BLaER1 treated with 17β-estradiol and CSF1 and Interleukin-3, amounts not matched to agents 10 nM and 100 nM (cell line): ENCODE measurements around the gene TCF4.
A peak's percentile ranks its signal among the peaks of the same experiment; 100 is the strongest.

Experiments
- H3K27ac ChIP-seq, 11 experiments: shearing (Covaris generic); formaldehyde crosslinking; 2 replicates each; pipeline ENCODE4 v1.8.1; 2022
- H3K27me3 ChIP-seq, 11 experiments: shearing (Covaris generic); formaldehyde crosslinking; 2 replicates each; pipeline ENCODE4 v1.8.1; 2022
- H3K36me3 ChIP-seq, 11 experiments: shearing (Covaris generic); formaldehyde crosslinking; 2 replicates each; pipeline ENCODE4 v1.8.1; 2022
- H3K4me1 ChIP-seq, 10 experiments: shearing (Covaris generic); formaldehyde crosslinking; 2 replicates each; pipeline ENCODE4 v1.8.1; 2022
- H3K4me2 ChIP-seq, 11 experiments: shearing (Covaris generic); formaldehyde crosslinking; 2 replicates each; pipeline ENCODE4 v1.8.1; 2022
- H3K4me3 ChIP-seq, 10 experiments: shearing (Covaris generic); formaldehyde crosslinking; 2 replicates each; pipeline ENCODE4 v1.8.1; 2022
- H3K9ac ChIP-seq, 11 experiments: shearing (Covaris generic); formaldehyde crosslinking; 2 replicates each; pipeline ENCODE4 v1.8.1; 2022
- H3K9me3 ChIP-seq, 11 experiments: shearing (Covaris generic); formaldehyde crosslinking; replicated peaks in 1 of 11; 2 replicates each; pipeline ENCODE4 v1.8.1; 2022
- H4K20me1 ChIP-seq, 11 experiments: shearing (Covaris generic); formaldehyde crosslinking; 2 replicates each; pipeline ENCODE4 v1.8.1; 2022
- Cebpa-rat ChIP-seq, 11 experiments: shearing (Covaris generic); IDR thresholded peaks; 2 replicates each; pipeline ENCODE4 v1.8.1; 2022

The TCF4 gene

GRCh38 chr18:55588111-55588869, at the start of gene TCF4:
TSS of gene TCF4 (minus strand) at chr18:55588192. CDS start at chr18:55587116, 1,076 bp downstream.
- Histone ChIP-seq H3K4me1 (peaks cover 13 to 44% (median 29%) of the 10 kb centered on the region in 10 experiments), H3K36me3 (peaks cover 0 to 27% (median 7%) of the 10 kb centered on the region in 11 experiments; a peak in 8 of 22 replicates), H3K27ac (peak within 1 kb of the TSS; percentile 85 to 96 (median 90)), H3K27me3 (no peaks in the 10 kb centered on the region), H3K4me2 (peak within 1 kb of the TSS; percentile 81 to 97 (median 93); a peak in 21 of 22 replicates), H4K20me1 (peaks cover 0 to 20% (median 0%) of the 10 kb centered on the region in 11 experiments; a peak in 5 of 22 replicates), H3K9ac (peak within 1 kb of the TSS; percentile 90 to 97 (median 95)), H3K9me3 (peaks cover 0 to 6% (median 0%) of the 10 kb centered on the region in 11 experiments; a peak in 1 of 22 replicates), H3K4me3 (peak within 1 kb of the TSS; percentile 61 to 86 (median 76))
- TF ChIP-seq Cebpa-rat (IDR thresholded peaks at IDR 0.05), result no peak

- H3K36me3 ChIP-seq, result no peaks in the 10 kb centered on the region
- H4K20me1 ChIP-seq, result no peaks in the 10 kb centered on the region
- H3K27me3 ChIP-seq, result no peaks in the 10 kb centered on the region
- no peak overlapping the region for H3K4me2 ChIP-seq
- TF ChIP-seq Cebpa-rat (IDR thresholded peaks at IDR 0.05), result no peak
- H3K27ac ChIP-seq, result no peak overlapping the region
- H3K4me3 ChIP-seq, result no peak overlapping the region
- peaks cover 18 to 42% (median 29%) of the 10 kb centered on the region in 11 experiments for H3K9me3 ChIP-seq
- peaks cover 0 to 30% (median 13%) of the 10 kb centered on the region in 10 experiments; a peak in 13 of 20 replicates for H3K4me1 ChIP-seq
- no peak overlapping the region for H3K9ac ChIP-seq
Observed at GRCh38 chr18:55637204-55637603, 49.2 kb upstream of the TCF4 start.

DNA sequence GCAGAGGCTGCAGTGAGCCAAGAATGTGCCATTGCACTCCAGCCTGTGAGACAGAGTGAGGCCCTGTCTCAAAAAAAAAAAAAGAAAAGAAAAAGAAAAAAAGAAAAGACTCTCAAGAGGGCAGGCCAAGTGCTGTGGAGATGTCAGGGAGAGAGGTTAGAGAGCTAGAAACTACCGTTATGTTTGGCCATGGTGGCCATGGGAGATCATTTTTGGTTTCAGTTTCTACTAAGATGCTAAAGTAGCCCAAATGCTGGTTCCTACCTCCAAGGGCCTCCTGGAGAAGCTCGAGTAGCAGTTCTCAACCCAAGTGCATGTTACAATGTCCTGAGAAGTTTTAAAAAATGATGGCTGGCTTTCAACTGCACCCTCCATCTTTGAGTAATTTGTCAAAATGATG, 47.4 kb upstream of the TCF4 start:
- H3K4me2 ChIP-seq, result peak overlapping the region in 6 of 11 experiments; percentile 13 to 54 (median 46); a peak in 10 of 22 replicates
- H3K4me3 ChIP-seq, result no peak overlapping the region
- no peaks in the 10 kb centered on the region for H3K36me3 ChIP-seq
- H3K9me3 ChIP-seq, result peaks cover 2 to 35% (median 12%) of the 10 kb centered on the region in 11 experiments; a peak in 13 of 22 replicates
- H3K27ac ChIP-seq, result peak overlapping the region in 5 of 11 experiments; percentile 4 to 55 (median 19); a peak in 7 of 22 replicates
- no peaks in the 10 kb centered on the region for H4K20me1 ChIP-seq
- no peak for TF ChIP-seq Cebpa-rat (IDR thresholded peaks at IDR 0.05)
- H3K4me1 ChIP-seq, result peaks cover 0 to 30% (median 13%) of the 10 kb centered on the region in 10 experiments; a peak in 13 of 20 replicates
- no peaks in the 10 kb centered on the region for H3K27me3 ChIP-seq
- no peak overlapping the region for H3K9ac ChIP-seq

- peak overlapping the region in 3 of 11 experiments; percentile 15 to 55 (median 35); a peak in 6 of 22 replicates for H3K27ac ChIP-seq
- H3K4me1 ChIP-seq, result peaks cover 0 to 30% (median 13%) of the 10 kb centered on the region in 10 experiments; a peak in 13 of 20 replicates
- TF ChIP-seq Cebpa-rat (IDR thresholded peaks at IDR 0.05), result peak in 2 of 11 experiments; percentile 14 to 33; a peak in 1 of 22 replicates
- H3K9ac ChIP-seq, result no peak overlapping the region
- H4K20me1 ChIP-seq, result no peaks in the 10 kb centered on the region
- H3K9me3 ChIP-seq, result peaks cover 0 to 26% (median 4%) of the 10 kb centered on the region in 11 experiments; a peak in 10 of 22 replicates
- peak overlapping the region in 6 of 11 experiments; percentile 18 to 54 (median 46); a peak in 9 of 22 replicates for H3K4me2 ChIP-seq
- no peak overlapping the region for H3K4me3 ChIP-seq
- H3K36me3 ChIP-seq, result no peaks in the 10 kb centered on the region
- no peaks in the 10 kb centered on the region for H3K27me3 ChIP-seq
Observed at GRCh38 chr18:55634545-55634944, 46.6 kb upstream of the TCF4 start.

GRCh38 chr18:55633032-55633431, 45.0 kb upstream of the TCF4 start:
- no peaks in the 10 kb centered on the region for H3K36me3 ChIP-seq
- no peak overlapping the region for H3K4me2 ChIP-seq
- peaks cover 0 to 22% (median 0%) of the 10 kb centered on the region in 11 experiments; a peak in 5 of 22 replicates for H3K9me3 ChIP-seq
- H3K4me1 ChIP-seq, result peaks cover 0 to 30% (median 13%) of the 10 kb centered on the region in 10 experiments; a peak in 13 of 20 replicates
- no peak overlapping the region for H3K9ac ChIP-seq
- H3K27me3 ChIP-seq, result no peaks in the 10 kb centered on the region
- H4K20me1 ChIP-seq, result no peaks in the 10 kb centered on the region
- H3K4me3 ChIP-seq, result no peak overlapping the region
- no peak overlapping the region for H3K27ac ChIP-seq
- TF ChIP-seq Cebpa-rat (IDR thresholded peaks at IDR 0.05), result no peak

GRCh38 chr18:55629133-55629532, 41.1 kb upstream of the TCF4 start:
- no peak for TF ChIP-seq Cebpa-rat (IDR thresholded peaks at IDR 0.05)
- Histone ChIP-seq H4K20me1 (no peaks in the 10 kb centered on the region), H3K9me3 (peaks cover 0 to 22% (median 0%) of the 10 kb centered on the region in 11 experiments; a peak in 5 of 22 replicates), H3K4me2 (no peak overlapping the region), H3K4me1 (peaks cover 0 to 11% (median 1%) of the 10 kb centered on the region in 10 experiments; a peak in 6 of 20 replicates), H3K9ac (no peak overlapping the region), H3K27me3 (no peaks in the 10 kb centered on the region), H3K4me3 (no peak overlapping the region), H3K36me3 (no peaks in the 10 kb centered on the region), H3K27ac (no peak overlapping the region)

DNA sequence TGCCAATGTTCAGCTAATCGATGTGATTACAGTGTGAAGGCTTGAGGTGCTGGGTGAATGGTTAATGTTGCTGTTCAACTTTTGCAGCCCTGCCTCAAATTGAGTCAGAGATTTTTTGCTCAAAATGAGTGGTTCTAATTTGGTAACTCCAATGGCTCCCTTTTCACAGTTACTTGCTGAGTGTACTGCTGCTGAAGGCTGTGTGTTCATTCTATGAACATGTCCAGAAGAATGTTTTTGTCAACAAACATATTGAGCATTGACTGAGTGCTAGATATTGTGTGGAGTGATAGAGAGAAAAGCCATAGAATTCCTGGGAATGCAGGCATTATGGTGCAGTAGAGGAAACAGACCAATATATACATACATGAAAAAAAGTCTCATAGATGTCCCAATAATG, 39.0 kb upstream of the TCF4 start:
- H3K36me3 ChIP-seq, result no peaks in the 10 kb centered on the region
- no peak overlapping the region for H3K4me3 ChIP-seq
- peaks cover 0 to 13% (median 0%) of the 10 kb centered on the region in 11 experiments; a peak in 4 of 22 replicates for H3K9me3 ChIP-seq
- no peaks in the 10 kb centered on the region for H3K27me3 ChIP-seq
- TF ChIP-seq Cebpa-rat (IDR thresholded peaks at IDR 0.05), result no peak
- H3K9ac ChIP-seq, result no peak overlapping the region
- no peaks in the 10 kb centered on the region for H3K4me1 ChIP-seq
- no peak overlapping the region for H3K4me2 ChIP-seq
- no peaks in the 10 kb centered on the region for H4K20me1 ChIP-seq
- H3K27ac ChIP-seq, result no peak overlapping the region

DNA sequence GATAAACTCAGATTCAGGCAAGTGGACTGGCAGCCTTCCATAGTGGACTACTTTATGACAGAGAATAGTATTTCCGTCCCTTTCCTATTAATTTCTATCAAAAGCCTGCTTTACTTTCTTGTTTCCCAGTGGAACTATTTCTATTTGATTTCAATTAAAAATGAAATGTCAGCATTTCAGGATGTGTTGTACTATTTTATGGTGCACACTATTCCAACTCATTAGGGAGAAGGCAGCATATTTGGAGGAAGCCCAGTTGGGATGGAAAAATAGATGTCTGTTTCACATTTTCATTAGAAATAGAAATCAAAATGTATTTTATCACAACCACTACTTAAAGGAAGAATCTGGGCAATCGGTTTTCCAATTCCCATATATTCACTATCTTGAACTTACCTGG, 37.9 kb upstream of the TCF4 start:
- no peaks in the 10 kb centered on the region for H3K4me1 ChIP-seq
- no peak overlapping the region for H3K9ac ChIP-seq
- H3K4me2 ChIP-seq, result no peak overlapping the region
- H3K9me3 ChIP-seq, result peaks cover 0 to 7% (median 0%) of the 10 kb centered on the region in 11 experiments; a peak in 1 of 22 replicates
- no peak overlapping the region for H3K4me3 ChIP-seq
- H4K20me1 ChIP-seq, result no peaks in the 10 kb centered on the region
- H3K36me3 ChIP-seq, result no peaks in the 10 kb centered on the region
- no peak for TF ChIP-seq Cebpa-rat (IDR thresholded peaks at IDR 0.05)
- H3K27ac ChIP-seq, result no peak overlapping the region
- H3K27me3 ChIP-seq, result no peaks in the 10 kb centered on the region

DNA sequence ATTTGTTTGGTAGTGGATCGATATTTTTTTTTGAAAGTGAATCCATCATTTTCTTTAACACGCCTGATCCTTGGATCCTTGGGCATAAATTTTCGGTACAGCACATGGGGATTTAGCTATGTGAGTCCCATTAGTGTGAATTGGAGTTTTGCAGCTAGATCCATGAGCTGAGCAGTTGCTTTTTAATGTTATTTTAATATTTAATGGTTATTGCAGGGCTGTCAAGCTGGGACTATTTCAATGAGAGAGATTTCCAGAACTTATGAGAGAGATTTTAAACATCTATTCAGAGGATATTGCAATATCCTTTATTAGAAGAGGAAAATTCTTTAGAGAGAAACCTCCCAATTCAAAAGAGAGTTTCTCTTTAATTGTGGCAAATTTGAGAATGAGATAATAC, 35.6 kb upstream of the TCF4 start:
- Histone ChIP-seq H3K4me1 (no peaks in the 10 kb centered on the region), H4K20me1 (no peaks in the 10 kb centered on the region), H3K27ac (no peak overlapping the region), H3K27me3 (no peaks in the 10 kb centered on the region), H3K4me3 (no peak overlapping the region), H3K9me3 (peaks cover 0 to 11% (median 4%) of the 10 kb centered on the region in 11 experiments; a peak in 4 of 22 replicates), H3K36me3 (no peaks in the 10 kb centered on the region), H3K9ac (no peak overlapping the region), H3K4me2 (no peak overlapping the region)
- TF ChIP-seq Cebpa-rat (IDR thresholded peaks at IDR 0.05), result no peak
